HG02970 (cell line): ENCODE measurements around the gene ID4.

Experiments
- ATAC-seq: cut with Tn5 transposase; IDR thresholded peaks from one replicate; pipeline ENCODE4 v1.9.1; 2021; ENCODE audit warnings: mild to moderate bottlenecking, moderate library complexity, moderate number of reproducible peaks; ENCODE audit not compliant: unreplicated experiment, low FRiP score

The ID4 gene, protein sequence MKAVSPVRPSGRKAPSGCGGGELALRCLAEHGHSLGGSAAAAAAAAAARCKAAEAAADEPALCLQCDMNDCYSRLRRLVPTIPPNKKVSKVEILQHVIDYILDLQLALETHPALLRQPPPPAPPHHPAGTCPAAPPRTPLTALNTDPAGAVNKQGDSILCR

DNA sequence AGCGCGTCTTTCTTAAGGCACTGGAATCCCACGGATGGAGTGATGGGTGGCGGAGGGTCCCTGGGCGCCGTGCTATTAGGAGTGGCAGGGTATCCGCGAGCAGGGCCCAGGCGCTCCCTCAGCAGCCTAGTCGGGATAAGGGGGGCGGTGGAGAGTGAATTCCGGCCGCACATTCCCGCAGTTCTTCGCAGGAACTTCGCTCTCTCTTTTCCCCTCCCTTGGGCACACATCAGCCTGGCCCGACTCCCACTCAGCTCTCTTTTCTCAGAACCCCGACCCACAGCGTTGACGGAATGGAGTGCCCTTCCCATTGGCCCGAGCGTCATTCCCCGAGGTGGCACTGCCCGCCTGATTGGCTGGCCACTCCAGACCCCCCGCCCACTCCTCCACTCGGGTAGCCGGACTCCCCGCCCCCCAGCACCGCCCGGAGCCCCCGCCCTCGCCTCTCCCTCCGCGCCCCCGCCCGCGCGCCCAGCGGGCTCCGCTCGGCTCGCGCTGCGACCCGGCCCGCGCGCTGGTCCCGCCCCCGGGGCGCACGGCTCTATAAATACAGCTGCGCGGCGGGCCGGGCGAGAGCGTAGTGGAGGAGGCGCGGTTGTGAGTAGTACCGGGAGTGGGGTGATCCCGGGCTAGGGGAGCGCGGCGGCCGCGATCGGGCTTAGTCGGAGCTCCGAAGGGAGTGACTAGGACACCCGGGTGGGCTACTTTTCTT is at the start of gene ID4:
ID4 (plus strand) TSS at position 572 of the 712 bp plus-strand sequence. CDS start 385 bp downstream, outside the sequence.
- no peak for ATAC-seq

DNA sequence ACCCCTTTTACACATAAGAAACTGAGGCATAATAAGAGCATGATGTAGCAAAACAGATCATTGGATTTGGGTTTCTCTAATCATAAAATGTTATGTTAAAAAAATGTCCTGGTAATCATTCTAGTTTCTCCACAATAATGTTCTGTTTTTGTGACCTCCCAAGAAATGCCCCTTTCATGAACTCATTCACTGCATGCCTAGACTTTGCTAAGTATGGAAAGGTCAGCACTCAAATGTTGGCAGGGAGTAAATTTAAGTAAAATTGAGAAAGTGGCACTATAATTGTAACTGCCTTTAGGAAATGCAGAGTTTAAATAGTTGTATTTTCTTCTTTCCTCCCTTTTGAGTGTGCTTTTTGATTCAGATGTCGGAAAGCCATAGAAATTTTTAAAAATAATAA is 48.5 kb upstream of the ID4 start:
- no peak for ATAC-seq

DNA sequence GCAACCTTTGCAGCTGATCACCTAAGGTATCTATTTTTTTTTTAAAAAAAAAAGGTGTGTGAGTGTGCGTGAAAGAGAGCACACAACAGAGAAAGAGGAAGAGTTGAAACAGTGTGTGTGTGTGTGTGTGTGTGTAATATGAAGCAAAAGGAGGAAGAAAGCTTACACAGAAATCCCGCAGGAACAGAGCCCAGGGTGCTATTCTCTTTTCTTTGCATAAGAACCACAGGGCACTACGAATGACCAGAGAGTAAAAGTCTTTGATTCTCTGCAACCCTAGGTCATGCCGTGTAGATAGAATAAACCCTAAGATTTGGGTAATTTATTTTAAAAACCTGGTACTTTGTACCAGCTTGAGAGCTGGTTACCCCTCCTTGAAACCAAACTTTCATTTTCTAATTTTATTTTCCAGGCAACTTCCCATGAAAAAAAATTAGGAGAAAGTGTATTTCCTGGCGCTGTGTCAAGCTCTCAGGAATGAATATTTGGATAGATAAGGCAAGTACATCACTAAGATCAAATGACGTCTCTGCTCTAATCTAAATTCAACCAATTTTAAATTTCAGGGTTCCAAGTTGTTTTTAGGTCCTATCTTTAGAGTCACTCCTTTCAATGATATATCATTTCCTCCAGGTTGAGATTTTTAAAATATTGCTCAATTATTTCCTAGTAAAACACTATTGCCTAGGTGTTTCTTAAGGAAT is 47.9 kb upstream of the ID4 start:
- ATAC-seq, result no peak

DNA sequence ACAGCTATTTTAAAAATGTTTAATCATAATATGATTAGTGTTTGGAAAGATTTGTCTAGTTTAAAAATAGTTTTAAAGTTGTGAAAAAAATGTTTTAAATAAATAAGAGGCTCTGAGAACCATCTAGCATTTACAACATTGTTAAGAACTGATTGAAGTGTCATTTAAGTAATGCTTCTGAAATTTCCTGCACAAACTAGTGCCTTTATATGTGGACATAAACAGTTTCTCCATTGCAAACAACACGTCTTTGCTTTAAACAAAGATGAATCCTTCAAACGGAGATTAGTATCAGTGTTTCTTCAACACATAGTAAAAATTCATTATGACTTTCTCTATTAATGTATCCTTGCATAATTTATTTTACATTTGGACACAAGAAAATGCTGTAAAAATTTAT is 45.9 kb upstream of the ID4 start:
- no peak for ATAC-seq

DNA sequence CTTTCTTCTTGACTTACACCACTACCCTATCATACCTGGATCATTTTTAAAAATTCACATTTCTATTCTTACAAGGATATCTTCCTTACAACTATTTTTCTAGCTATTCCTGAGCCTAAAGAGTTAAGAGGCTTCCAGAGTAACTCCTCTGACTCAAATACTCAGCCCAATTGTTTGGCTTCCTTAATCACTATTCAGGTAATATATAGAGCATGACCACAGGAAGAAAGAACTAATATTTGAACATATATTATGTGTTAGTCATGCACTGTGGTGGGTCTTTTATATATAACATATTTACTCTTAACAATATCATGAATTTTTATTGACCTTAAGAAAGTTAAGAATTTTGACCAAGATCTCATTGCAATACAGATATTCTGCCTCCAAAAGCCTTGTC is 42.0 kb upstream of the ID4 start:
- no peak for ATAC-seq

DNA sequence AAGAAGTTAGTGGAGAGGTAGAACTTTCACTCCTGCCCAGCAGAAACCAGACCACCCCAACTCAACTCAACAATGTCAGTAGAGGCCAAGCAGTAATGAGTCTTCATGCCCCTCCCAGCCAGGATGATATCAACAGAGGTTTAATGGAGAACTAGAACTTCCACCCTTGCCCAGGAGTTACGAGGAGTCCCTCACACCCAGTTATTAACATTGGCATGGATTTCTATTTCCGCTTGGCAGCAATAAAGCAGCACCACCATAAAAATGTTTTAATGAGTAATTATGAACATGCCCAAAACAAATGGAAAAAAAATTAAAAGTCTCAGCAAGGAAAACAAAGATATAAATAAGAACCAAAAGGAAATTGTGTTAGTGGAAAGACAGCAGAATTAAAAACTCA is 40.7 kb upstream of the ID4 start:
- ATAC-seq, result no peak

DNA sequence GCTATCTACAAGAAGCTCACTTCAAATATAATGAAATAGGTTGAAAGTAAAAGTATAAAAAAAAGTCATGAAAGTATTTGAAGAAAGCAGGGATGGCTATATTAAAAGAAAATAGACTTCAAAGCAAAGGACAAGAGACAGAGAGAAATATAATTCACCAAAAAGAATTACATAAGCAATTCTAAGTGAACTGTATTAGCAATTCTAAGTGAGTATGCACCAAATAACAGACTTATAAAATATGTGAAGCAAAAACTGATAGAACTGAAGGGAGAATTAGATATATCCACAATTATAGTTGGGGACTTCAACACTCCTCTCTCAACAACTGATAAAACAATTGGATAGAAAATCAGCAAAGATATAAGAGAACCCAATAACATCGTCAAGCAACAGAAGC is 38.8 kb upstream of the ID4 start:
- no peak for ATAC-seq

DNA sequence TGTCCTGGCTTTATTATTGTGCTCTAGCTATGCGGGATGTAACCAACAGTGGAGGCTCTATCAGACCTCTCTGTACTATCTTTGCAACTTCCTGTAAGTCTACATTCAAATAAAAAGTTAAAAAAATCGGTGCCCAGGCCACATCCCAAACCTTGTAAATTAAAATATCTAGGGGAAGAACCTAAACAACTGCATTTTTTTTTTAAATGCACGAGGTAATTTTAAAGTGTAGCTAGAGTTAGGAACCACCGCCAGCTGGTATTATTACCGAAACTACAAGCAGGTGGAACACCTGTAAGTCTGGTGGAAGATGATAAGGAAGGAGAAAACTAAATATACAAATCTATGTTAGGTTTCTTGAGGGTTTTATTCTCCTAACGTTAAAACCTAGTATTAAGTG is 34.5 kb upstream of the ID4 start:
- no peak for ATAC-seq

DNA sequence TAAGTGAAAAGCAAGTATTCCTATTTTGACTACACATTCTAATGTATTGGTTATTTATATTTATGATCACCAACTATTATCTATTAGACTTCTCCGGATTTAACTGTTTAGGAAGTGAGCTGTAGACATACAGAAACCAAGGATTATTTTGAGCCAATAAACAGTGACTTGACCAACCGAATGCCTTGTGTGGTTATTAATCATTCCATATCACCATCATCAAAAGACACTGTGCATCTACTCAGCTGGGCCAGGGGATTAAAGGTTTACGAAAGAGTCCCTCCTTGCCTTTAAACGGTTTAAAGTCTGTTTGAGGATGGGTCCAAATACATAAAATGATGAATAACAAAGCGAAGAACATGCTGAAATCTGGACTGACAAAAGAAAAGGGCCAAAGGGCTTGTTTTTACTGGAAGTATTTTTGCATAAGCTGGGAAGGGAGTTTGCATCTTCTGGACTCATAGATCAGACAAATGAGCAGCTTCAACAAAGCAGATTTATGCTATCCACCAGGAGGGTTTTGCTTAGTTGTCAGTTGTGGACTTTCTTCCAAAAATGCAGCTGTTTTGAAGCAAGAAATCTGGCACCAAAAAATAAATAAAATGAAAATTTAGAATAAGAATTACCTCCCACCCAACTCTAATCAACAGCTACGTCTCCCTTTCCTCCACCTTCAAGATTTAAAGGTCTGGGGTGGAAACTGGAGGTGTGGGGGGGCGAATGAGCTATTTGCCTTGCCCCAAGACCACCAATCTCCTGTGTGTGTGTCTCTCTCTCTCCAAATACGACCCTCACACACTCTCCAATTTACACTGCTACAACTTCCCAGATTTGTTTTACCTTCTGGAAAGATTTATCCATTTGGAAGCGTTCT is 33.6 kb upstream of the ID4 start:
- no peak for ATAC-seq

DNA sequence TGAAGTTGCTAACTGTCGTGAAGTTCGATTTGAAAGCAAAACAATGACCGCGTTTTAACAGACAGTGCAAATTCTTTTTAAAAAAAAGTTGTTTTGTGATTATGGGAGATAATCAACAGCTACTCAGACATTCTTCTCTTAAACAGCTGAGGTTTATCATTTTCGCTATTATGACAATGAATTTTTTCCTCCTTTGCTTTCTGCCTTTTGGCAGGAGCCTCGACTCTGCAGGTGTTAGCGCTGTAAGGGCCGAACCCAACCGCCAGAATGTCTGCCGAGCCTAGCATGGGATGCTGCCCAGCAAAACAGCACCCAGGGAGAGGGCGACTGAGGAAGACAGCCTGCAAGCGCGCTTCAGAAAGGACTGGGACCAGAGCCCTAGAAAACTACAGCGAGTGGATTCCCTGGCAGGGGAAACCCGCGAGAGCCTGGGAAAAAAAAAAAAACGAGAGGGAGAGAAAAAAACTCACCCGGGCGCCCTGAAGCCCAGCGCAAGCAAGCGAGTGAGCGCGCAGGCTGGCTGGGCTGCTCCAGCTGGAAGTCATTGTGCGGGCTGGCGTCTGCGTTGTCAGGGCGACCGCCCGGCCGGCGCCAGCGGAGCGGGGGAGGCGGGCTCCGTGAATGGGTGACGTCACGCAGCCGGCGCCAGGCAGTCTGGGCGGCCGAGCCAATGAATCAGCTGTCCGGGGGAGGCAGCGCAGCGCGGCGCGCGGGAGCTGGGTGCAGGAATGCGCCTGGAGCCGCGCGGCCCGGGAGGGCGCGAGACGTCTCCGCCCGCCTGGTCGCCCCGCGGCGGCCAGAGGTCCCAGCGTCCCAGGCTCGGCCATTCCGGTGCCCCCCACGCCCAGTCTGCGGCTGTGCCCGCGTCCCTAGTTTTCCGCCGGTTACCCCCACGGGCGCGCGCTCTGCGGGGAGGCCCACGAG is 32.7 kb upstream of the ID4 start:
- peak; percentile 93 for ATAC-seq

DNA sequence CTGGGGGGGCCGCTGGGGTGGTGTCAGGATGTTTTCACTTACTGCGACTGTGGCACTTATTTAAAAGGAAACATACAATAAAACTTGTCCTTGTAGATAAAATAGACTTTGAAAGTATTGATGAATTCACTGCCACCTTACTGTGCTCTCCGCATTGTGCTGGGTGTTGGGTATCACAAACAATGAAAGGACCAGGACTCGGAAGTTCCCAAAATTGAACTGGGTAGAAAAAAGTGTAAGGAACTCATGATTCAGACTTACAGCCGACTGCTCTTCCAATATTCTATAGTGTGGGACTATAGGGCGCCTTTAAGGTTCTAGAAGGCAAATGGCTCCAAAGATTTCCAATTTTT is 32.1 kb upstream of the ID4 start:
- no peak for ATAC-seq

DNA sequence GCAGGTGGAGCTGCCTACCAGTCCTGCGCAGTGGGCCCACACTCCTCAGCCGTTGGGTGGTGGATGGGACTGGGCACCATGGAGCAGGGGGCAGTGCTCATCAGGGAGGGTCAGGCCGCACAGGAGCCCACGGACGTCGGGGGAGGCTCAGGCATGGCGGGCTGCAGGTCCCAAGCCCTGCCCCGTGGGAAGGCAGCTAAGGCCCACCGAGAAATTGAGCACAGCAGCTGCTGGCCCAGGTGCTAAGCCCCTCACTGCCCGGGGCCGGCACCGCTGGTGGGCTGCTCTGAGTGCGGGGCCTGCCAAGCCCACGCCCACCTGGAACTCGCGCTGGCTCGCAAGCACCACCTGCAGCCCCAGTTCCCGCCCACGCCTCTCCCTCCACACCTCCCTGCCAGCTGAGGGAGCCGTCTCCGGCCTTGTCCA is 30.2 kb upstream of the ID4 start:
- no peak for ATAC-seq

DNA sequence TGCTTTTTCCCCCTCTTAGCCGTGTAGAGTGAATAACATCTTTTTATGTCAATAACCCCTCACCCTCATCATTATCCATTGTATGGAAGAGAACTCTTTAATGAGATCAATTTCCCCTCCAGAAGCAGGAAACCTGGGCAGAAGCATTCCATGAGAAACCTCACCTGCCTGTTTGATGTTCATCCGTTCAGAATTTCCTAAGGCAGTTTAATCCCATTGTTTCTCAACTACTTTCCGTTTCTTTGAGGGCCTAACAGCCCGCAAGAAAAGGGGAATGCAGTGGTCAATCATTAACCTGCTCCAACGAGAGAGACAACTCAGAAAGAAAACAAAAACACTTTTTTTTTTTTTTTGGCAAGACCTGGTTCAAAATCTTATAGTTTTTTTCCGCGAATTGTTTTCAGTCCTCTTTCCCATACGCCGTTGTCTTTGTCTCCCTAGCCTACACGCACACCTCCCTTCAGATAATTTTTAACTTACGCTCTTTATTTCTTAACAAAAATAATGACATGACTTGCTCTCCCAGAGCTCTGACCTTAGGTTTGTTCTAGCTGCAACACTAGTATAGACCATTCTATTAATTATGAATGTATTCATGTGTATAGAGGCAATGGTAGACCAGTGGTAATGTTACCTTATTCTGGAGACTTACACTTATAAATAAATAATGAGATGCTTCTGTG is 25.6 kb upstream of the ID4 start:
- no peak for ATAC-seq

DNA sequence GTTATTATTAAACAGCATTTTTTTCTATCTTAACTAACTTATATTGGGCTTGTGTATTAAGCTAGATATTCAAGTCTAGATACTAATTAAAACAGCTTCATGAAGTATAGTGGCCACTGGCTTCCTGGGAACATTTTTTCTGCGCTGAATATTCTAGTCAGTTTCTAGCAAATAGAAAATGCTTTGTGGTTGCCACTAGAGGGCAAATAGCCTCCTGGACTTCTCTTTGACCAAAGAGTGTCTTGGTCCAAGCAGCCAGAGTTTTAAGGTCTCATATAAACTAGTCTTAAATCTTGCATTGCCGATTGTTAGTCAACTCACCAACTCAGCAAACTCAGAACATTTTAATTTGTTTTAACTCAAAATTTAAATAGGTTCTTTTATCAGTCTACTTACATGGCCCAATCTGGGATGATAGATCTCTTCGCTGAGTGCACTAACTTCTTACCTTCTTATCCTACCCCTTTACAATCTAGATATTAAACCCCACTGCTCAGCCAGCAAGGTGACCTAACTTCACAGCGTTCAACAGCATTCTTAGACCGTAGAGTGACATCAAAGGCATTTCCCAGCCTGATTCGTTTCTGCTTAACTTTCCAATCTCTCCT is 24.6 kb upstream of the ID4 start:
- no peak for ATAC-seq

DNA sequence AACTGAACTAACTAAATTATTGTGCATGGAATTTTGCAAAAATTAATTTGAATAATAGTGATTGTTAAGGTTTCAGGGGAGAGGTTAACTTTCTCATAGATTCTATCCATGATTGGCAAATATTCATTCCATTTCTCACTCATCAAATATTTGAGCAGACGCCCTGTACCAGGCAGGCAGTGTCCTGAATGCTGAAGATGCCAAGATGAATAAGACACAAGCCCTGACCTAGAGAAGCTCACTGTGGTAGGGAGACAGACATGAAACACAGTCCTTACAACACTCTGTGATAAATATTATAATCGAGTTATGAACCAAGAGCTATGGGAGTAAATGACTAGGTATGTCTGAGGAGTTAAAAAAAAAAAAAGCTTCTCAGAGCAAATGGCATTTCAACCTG is 18.4 kb upstream of the ID4 start:
- no peak for ATAC-seq

DNA sequence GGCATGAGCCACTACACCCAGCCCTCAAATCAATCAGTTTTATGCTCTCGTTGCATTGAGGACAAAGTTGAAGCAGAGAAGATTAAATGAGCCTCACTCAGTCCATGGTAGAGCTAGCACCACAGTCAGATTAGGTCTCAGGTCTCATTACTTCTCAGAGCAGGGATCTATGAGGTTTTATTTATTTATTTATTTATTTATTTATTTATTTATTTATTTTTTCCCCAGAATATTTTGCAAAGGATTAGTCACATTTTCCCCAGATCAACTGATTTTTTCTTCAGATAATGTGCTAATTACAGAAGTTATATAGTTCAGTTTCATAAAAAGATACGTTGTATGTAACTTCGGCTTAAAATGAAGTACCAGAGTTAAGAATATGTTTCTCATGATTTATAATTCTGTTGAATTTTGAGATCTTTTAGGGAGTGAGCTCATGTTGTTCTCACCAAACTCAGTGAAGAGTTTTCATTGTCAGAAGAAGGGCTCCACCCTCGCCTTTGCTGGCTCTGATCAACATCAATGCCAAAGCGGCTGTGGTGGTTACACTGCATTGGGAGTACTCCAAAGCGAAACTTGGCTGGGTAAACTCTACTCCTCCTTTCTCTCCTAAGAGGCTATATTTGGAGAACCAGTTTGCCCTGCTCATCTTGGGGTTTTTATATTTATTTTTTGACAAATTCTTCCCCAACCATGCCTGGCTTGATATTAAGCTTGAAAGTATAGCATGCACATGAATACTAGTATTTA is 12.9 kb upstream of the ID4 start:
- no peak for ATAC-seq

DNA sequence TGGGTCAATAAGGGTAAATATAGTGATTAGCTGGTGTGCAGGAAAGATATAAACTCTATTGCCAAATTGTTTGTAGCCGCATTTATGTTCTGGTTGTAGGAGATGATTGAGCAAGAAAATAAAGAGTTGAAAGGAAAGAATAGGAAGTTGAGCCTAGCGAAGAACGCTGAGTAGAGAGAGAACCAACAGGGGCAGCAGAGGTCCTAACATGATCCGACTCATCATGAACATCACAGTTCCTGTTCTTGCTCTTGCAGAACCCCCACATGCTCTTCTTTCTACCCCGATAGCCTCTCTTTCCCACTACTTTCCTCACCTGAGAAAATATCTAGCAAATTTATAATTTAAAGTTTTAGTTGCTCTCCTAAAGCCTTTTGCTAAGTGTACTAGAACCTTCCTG is 9.9 kb upstream of the ID4 start:
- no peak for ATAC-seq

DNA sequence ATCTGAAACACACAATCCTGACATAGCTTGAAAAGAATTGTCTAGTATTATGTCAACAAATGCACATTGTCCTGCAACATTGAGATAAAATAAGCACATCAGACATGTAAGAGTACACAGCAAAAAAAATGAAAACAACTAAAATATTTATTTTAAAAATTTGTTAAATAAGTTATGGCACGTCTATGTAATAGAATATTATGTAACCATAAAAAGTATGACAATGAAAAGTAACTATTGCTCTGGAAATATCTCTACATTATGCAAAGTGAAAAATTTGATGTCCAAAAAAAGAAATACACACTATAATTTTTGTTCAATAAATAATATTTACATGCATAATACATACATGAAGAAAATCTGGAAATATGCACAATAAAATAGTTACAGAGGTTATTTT is 9.3 kb upstream of the ID4 start:
- no peak for ATAC-seq
